ENCODE results near the gene TRABD2B.

The TRABD2B gene

GRCh38 chr1:47930210-47930840, 66.9 kb downstream of the TRABD2B start:
- H3K9me3 ChIP-seq (ENCODE audit: control insufficient read depth, insufficient read depth, low read length), result no peaks in the 10 kb centered on the region
- H3K9me2 ChIP-seq (replicated peaks; ENCODE audit: control insufficient read depth, low read length), result no peaks in the 10 kb centered on the region
- no peaks in the 10 kb centered on the region for H3K36me3 ChIP-seq (ENCODE audit: control insufficient read depth, low read length)
- peaks cover 5% of the 10 kb centered on the region; the same call in 1 of the 2 replicates for H3K27me3 ChIP-seq (ENCODE audit: control insufficient read depth, low read length)
- H3K4me3 ChIP-seq (ENCODE audit: low read length), result no peak overlapping the region
- H3K79me2 ChIP-seq (ENCODE audit: control insufficient read depth, low read length), result no peaks in the 10 kb centered on the region
- no peaks in the 10 kb centered on the region for H3F3A ChIP-seq (ENCODE audit: control insufficient read depth, insufficient read depth)
- no peak overlapping the region for H3K4me2 ChIP-seq (ENCODE audit: low read length)
- H3K4me1 ChIP-seq (ENCODE audit: control insufficient read depth, low read length), result no peaks in the 10 kb centered on the region
- no peak overlapping the region for H3K27ac ChIP-seq (ENCODE audit: low read depth, low read length)
- H4K20me1 ChIP-seq (ENCODE audit: control insufficient read depth, insufficient read depth, low read depth, low read length), result no peaks in the 10 kb centered on the region
- TF ChIP-seq EZH2phosphoT487 (IDR thresholded peaks at IDR 0.05; ENCODE audit: borderline replicate concordance, low read length) (no peak), CTCF (IDR thresholded peaks at IDR 0.05; ENCODE audit: low read depth, low read length, poor library complexity, severe bottlenecking) (no peak)

- Histone ChIP-seq H3K4me2 (ENCODE audit: low read length) (no peak overlapping the region), H3K36me3 (ENCODE audit: control insufficient read depth, low read length) (no peaks in the 10 kb centered on the region), H3K27ac (ENCODE audit: low read depth, low read length) (no peak overlapping the region)
Observed at GRCh38 chr1:47927165-47927564, 70.0 kb downstream of the TRABD2B start.

DNA sequence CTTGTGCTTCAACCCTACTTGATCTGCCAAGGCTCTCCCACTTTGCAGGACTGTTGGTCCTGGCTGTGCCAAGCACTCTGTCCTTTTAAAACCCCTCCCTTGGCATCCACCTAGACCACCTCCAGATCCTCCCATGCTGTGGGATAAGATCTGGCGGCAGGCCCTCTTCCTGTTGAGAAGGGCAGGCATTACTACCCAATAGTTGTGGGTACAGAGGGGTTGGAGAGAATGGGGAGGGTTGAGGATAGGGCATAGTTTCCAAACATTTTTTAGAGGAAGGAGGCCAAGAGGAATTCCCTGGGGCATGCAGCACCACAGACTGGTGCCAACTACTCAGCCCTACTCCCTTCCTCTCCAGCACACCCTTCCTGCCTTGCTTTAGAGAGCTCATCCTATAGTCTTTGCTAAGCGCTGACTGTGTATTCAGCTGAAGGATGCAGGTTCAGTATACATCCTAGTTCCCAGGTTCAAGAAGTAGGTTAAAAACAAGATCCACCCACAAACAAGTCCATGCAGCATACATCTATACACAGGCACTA, 70.7 kb downstream of the TRABD2B start:
- Histone ChIP-seq H3K27me3 (ENCODE audit: control insufficient read depth, low read length) (peaks cover 20% of the 10 kb centered on the region), H3K36me3 (ENCODE audit: control insufficient read depth, low read length) (no peaks in the 10 kb centered on the region), H3K27ac (ENCODE audit: low read depth, low read length) (no peak overlapping the region), H3K4me3 (ENCODE audit: low read length) (no peak overlapping the region), H3K79me2 (ENCODE audit: control insufficient read depth, low read length) (no peaks in the 10 kb centered on the region), H3K9me3 (ENCODE audit: control insufficient read depth, insufficient read depth, low read length) (no peaks in the 10 kb centered on the region), H4K20me1 (ENCODE audit: control insufficient read depth, insufficient read depth, low read depth, low read length) (no peaks in the 10 kb centered on the region), H3K9me2 (replicated peaks; ENCODE audit: control insufficient read depth, low read length) (no peaks in the 10 kb centered on the region), H3F3A (ENCODE audit: control insufficient read depth, insufficient read depth) (no peaks in the 10 kb centered on the region), H3K4me2 (ENCODE audit: low read length) (no peak overlapping the region), H3K4me1 (ENCODE audit: control insufficient read depth, low read length) (no peaks in the 10 kb centered on the region)
- TF ChIP-seq CTCF (IDR thresholded peaks at IDR 0.05; ENCODE audit: low read depth, low read length, poor library complexity, severe bottlenecking) (no peak), EZH2phosphoT487 (IDR thresholded peaks at IDR 0.05; ENCODE audit: borderline replicate concordance, low read length) (no peak)

More at GRCh38 chr1:47927165-47927564, 70.0 kb downstream of the TRABD2B start:
- no peaks in the 10 kb centered on the region for H3K79me2 ChIP-seq (ENCODE audit: control insufficient read depth, low read length)
- no peaks in the 10 kb centered on the region for H3K9me3 ChIP-seq (ENCODE audit: control insufficient read depth, insufficient read depth, low read length)
- H3K4me1 ChIP-seq (ENCODE audit: control insufficient read depth, low read length), result no peaks in the 10 kb centered on the region
- no peak overlapping the region for H3K4me3 ChIP-seq (ENCODE audit: low read length)
- no peaks in the 10 kb centered on the region for H3K9me2 ChIP-seq (replicated peaks; ENCODE audit: control insufficient read depth, low read length)
- TF ChIP-seq CTCF (IDR thresholded peaks at IDR 0.05; ENCODE audit: low read depth, low read length, poor library complexity, severe bottlenecking) (no peak), EZH2phosphoT487 (IDR thresholded peaks at IDR 0.05; ENCODE audit: borderline replicate concordance, low read length) (no peak)
- H4K20me1 ChIP-seq (ENCODE audit: control insufficient read depth, insufficient read depth, low read depth, low read length), result no peaks in the 10 kb centered on the region
- H3F3A ChIP-seq (ENCODE audit: control insufficient read depth, insufficient read depth), result no peaks in the 10 kb centered on the region
- peaks cover 20% of the 10 kb centered on the region for H3K27me3 ChIP-seq (ENCODE audit: control insufficient read depth, low read length)
